NCI-H2107 treated with DMSO at 0.1 percent for 48 hours (cell line): ENCODE measurements around the gene CTTN.
A peak's percentile ranks its signal among the peaks of the same experiment; 100 is the strongest.

Source experiments
- DNase-seq: peaks from one replicate; lab custom pipeline; 2025; ENCODE audit not compliant: unreplicated experiment; lab: John Stamatoyannopoulos, UW

The CTTN gene

DNA sequence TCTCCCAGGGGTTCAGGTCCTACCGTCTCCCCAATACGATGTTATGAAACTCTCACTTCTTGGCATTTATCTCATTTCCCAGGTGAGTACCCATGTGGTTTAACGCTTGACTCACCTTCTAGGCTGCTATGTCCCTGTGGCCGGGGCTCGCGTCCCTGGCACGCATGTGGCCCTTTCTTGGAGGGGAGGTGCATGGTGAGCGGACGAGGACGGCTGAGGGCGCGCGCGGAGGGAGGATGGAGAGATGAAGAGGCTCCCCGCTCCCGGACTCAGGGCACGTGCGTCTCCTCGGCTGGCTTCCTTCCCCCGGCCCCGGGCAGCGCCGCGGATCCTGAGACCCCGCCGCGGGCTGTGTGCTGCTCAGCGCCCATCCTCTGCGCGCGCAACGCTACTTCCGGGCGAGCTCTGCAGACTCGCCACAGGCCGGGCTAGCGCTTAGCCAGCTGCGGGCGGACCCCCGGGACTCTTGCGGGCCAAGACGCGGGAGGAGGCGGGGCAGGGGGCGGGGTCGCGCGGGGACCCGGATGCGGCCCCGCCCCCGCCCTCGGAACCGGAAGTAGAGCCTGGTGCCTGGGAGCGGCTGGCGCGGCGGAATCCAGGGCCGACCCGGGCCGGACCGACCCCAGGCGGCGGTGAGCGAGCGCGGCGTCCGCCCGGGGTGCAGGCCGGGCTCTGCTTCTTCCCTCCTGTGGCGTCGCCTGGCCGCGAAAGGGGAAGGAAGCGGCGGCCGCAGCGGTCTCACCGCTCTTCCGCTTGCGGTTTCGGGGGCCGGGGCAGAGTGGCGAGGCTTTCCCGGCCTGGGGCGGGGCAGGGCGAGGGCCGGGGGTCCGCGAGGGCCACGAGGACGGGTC is at the start of gene CTTN:
TSS of gene CTTN (plus strand) at position 547 of the 851 bp plus-strand sequence. CDS start 8,769 bp downstream, outside the sequence.
- peak; percentile 23 for DNase-seq

DNA sequence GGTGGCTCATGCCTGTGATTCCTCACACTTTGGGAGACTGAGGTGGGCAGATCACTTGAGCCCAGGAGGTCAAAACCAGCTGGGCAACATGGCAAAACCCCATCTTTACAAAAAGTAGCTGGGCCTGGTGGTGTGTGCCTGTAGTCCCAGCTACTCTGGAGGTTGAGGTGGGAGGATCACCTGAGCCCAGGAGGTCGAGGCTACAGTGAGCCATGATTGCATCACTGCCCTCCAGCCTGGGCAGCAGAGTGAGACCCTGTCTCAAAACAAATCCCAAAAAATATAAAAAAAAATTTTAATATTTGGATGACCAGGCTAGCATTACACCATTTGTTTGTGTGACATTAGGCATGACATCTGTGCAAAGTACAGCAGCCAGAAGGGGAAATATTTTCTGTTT is 49.7 kb upstream of the CTTN start:
- no peak for DNase-seq

DNA sequence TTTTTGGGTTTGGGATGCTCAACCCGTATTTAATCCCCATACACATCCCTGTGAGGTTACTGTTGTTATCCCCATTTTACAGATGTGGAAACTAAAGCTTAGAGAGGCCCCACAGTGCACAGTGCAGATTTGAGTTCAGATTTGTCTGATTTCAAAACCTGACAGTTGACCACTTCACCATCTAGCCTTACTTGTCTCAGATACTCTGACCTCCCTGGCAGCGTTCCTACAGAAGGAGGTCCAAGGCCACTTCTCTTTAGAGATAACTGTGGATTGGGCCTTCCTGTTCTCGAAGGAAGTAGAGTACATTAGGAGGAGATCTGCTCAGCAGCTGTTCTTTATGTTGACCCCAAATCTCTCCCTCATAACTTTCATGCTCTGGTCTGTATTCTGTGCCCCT is 46.7 kb upstream of the CTTN start:
- DNase-seq = no peak

DNA sequence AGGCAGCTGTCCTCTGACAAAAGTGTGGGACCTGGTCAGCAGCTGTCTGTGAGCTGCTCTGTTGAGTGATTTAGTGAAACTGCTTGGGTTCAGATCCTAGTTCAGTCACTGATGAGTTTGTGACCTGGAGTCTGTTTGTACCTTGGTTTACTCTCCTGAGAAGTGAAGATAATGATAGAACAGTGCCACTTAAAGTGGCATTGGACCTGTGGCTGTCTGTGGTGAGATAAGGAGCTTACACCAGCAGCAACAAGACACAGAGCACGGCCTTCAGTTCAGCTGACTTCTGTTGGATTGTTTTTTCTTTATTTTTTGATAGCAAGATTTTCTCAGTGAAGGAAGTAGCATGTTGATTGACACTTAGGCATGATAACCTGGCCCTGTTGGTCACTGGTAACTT is 46.2 kb upstream of the CTTN start:
- DNase-seq = no peak

DNA sequence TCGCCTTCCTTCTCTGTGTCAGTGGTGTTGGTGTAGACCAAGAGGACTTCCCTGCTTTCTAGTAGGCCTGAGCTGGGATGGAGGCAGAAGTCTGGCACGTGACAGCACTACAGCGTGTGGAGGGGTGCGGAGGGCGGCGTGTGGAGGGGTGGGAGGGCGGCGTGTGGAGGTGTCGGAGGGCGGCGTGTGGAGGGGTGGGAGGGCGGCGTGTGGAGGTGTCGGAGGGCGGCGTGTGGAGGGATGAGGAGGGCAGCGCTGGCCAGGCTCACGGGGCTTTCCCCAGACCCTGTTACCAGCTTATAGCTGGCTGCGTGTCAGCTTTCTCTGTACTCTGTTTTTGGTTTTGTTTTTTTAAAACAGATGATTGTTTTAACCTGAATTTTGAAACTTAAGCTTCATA is 45.7 kb upstream of the CTTN start:
- DNase-seq = no peak

DNA sequence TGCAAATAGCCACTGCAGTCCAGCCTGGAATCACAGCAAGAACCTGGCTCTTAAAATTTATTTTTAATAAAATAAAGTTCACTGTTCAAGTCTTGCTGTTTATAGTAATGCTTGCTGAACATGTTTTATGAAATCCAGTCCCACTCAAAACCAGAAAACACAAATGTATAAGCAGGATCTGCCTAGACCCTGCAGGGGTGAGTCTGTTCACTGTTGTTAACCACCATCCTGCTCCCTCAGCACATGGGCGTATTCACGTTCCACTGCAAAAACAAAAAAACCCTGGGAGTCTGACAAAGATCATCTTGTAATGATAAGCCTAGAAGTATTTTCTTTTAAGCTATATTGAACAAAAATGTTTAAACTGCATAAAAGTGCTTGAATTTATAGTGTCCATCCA is 45.0 kb upstream of the CTTN start:
- DNase-seq = no peak

DNA sequence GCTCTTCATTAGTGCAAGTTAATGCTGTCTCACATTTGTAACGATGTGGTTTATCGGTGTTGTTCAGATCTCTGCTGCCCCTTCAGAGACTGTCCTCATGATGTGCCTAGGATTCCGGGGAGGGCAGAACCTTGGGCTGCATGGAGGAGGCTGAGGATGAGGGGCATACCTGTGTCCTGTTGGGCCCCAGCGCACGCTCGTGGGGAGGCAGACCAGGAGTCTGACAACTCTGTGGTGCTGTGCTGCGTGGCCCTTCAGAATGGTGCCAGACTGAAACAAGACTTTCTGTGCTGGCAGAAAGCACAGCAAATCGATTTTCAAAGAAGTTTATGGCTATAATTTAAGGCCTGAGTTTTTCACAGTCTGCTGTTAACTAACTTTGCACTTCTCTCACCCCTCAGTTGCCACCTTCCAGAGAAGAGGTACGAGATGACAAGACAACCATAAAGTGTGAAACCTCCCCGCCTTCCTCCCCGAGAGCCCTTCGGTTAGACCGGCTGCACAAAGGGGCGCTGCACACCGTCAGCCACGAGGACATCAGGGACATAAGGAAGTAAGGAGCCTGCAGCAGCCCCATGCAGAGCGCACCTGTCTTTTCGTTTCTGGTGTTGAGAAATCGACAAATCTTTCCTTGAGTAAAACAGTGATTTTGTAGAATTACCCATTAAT is 44.3 kb upstream of the CTTN start:
- no peak for DNase-seq

DNA sequence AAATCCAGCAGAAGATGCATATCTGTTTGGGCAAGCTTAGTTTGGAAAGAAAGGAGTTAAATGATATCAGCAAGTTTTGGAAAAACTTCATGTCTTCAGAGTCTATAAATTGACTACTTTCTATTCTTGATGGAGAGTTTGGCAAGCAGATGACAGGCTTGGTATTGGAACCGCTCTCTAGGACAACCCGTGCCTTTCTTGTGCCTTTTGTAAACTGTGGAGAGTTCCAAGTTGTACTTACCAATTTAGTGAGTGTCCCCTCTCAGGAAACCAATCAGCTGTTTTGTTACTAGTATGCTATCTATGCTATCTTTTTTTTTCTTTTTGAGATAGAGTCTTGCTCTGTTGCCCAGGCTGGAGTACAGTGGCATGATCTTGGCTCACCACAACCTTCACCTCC is 43.7 kb upstream of the CTTN start:
- no peak for DNase-seq

DNA sequence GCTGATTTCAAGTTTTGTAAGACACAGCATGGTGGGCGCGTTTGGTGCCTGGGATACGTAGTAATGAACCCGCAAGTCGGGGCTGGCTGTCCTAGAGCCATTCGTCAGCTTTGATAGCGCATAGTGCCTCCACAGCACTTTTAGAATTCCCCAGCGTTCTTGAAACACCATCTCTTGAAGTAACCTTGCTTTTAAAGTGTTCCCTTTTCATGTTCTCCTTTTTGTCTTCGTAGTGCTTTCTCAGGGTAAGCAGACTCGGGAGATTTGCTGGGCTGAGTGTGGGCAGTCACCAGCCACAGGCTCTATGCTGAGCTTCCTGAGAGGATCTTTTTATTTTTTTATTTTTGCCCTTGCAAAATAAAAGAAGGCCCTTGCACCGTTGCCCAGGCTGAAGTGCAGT is 39.6 kb upstream of the CTTN start:
- DNase-seq = no peak

DNA sequence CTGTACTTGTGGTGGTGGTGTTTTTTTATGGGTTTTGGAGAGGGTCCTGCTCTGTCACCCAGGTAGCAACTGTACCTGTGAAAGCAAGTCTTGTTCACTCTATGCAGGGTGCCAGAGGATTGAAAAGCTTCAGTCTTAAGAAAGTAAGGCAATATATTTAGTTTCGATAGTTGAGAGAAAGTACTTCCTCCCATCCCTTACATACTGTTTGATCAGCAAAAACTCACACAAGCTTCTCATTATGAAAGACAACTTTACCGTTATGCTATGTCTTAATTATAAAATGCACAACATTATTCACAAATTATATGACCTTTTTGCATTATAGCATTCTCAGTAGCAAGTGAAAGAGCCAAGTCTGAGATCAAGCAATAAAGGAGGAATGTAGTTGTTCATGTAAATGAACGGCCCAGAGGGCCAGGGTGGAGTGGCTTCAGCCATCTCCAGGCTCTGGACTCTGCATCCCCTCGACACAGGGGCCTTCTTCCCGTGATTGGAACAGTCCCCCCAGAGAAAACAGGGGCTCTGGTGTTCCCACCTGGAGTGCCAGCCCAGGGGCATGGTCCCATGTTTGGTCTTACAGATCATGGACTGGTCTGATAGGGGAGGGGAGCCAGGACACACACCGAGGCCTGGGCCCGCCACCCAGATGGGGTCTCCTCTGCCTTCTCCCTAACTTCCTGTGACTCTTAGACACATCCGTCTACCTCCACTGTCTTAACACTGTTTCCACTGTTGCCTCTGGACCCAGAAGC is 38.7 kb upstream of the CTTN start:
- DNase-seq = no peak

DNA sequence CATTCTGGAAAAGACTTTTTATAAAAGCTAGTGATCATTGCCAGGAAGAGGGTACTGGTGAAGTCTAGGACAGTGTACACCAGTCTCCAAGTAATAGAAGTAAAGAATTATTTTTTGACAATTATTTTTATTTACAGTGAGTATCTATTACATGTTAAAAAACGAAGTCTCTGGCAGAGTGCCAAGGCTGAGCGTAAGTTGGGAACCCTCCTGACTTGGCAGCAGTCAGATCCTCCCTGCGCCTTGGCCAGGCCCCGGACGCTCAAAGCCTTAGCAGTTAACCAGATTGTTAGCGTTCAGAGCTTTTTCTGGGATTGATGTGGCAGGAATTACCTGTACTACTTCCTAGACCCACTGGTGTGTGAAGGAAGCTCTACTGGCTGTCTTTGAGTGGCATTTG is 38.1 kb upstream of the CTTN start:
- DNase-seq = peak; percentile 79

DNA sequence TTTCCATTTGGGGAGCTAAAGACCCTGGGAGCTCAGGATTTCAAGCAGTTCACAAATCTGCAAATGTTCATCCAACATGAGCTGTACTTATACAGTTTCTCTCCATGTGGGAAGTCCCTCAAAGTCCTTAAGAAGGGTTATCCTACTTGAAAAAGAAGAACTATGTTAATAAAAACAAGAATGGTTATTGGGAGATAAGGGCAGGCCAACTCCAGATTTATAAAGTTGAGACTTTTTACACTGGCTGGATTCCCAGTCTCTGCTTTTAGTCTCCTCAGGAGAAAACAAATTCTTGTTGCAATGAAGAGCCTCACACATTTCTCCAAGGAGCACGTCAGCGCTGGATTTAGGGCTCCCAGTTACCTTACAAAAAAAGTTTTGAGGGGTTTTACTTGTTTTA is 34.2 kb upstream of the CTTN start:
- DNase-seq = no peak

DNA sequence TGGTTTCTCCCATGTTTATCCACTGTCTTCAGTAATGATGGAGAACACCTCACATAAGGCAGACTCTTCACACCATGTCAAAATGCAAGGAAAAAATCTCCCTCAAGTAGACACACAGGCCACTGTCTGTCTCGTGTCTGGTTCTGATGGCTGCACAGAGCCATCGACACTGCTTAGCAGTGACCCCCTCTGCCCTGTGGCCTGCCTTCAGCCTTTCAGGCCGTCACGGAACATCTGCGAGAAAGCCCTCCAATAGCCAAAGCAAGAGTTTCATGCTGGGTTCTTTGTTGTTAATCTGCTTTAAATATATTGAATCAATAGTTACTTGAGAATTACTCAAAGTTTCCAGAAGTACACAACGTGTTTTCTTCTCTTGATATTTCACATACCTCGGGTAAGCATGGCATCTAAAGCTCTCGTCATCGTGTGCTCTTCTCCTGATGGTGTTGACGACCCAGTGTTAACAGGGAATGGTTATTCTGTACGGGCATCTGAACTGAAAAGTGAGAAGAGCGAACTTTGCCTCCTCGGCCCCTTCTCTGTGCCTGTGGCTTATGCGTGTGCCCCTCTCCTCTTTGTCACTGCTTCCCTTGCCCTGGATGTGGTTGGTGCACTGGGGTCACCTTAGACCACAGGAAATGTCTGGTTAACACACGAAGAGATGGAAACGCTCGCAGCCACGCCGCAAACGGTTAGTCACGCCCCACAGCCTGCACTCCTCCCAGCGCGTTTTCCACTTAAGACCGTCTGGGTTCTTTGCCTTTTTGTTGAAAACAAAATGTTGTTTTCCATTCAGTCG is 33.4 kb upstream of the CTTN start:
- no peak for DNase-seq

DNA sequence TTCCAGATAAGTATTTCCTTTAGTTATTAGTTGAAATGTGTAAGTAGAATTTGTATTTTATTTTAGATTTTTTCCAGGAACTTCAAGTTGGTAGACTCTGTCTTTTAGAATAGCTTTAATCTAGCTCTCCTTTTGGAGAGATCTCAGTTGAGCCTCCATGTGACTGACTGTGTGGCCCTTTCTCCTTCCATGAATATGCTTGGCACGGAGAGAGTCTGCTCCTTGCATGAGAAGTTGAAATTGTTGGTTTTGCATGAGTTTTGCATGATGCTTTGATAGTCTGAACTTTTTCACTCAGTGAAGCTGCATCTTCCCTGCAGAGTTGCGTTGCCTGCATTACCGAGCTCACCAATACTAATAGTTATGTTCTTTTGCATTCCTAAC is 32.8 kb upstream of the CTTN start:
- no peak for DNase-seq

DNA sequence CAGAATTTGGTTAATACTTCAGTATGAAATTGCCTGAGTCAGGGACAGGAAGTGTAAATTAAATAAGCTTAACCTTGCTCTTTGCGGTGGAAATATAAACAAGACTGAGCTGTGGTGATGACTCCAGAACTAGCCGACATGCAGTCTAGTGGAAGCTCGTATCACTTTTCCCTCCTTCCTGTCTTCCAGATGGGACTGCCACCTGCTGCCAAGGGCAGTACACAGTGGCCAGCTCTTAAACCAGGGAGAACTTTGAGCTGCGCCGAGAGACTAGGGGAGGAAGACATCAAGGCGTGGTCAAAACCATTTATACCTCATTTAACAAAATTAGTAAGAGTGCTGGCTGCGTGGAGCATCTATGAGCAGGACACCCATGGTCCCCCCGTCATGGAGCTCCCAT is 31.3 kb upstream of the CTTN start:
- DNase-seq = no peak

DNA sequence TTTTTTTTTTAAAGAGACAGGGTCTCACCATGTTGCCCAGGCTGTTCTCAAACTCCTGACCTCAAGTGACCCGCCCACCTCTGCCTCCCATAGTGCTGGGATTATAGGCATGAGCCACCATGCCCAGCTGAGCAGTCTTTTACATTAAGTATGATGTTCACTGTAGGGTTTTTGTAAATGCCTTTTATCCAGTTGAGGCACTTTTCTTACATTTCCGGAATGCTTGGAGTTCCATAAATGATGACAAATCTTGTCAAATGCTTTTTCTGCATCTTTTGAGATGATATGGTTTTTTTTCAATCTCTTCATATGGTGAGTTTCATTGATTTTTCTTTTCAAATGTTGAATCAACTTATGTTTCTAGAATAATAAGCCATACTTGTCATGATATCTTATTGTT is 29.4 kb upstream of the CTTN start:
- no peak for DNase-seq

DNA sequence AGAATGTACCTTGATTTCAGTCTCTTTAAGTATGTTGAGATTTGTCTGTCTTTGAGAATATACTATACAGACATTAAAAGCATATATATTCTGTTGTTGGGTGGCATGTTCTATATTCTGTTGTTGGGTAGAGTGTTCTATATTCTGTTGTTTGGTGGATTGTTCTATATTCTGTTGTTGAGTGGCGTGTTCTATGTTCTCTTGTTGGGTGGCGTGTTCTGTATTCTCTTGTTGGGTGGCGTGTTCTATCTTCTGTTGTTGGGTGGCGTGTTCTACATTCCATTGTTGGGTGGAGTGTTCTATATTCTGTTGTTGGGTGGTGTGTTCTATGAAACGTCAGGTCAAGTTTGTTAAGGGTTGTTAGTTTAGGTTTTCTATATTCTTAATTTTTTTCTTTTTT is 27.1 kb upstream of the CTTN start:
- no peak for DNase-seq

DNA sequence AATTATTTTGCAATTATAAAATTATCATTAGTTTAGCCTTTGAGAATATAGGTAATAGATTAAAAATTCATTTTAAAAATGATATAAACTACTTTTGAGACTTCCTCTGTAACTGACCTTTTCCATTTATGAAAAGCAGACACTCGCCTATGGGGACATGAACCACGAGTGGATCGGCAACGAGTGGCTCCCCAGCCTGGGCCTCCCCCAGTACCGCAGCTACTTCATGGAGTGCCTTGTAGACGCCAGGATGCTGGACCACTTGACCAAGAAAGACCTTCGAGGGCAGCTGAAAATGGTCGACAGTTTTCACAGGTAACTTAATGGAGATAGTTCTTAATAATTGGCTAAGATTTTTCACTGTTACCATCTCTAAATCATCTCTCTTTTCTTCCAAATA is 26.3 kb upstream of the CTTN start:
- DNase-seq = no peak

DNA sequence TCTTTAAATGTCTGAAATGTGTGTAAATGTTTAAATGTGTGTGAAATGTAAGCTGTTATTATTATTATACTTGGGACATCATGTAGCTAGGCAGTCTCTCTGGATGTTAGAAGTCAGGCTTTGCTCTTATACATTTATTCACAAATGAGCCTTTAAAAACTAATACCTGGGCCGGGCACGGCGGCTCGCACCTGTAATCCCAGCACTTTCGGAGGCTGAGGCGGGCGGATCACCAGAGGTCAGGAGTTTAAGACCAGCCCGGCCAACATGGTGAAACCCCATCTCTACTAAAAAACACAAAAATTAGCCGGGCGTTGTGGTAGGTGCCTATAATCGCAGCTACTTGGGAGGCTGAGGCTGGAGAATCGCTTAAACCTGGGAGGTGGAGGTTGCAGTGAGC is 21.7 kb upstream of the CTTN start:
- no peak for DNase-seq

DNA sequence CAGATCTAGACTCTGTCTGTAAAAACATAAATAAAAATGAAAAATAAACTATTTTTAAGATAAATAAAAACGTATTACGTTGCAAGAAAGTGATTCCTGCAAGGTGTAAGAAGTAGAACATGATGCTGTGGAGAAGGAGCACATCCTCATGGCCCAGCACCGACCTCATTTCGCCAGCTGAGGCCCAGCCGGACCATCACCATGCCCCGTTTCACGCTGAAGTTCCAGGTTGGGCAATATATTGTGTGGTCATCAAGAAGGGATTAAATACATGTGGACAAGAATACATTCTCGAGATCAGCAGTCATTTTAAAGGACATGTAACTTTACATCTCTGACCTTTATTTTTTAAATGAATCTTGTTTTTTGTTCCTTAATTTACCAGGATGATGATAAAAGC is 20.7 kb upstream of the CTTN start:
- no peak for DNase-seq

DNA sequence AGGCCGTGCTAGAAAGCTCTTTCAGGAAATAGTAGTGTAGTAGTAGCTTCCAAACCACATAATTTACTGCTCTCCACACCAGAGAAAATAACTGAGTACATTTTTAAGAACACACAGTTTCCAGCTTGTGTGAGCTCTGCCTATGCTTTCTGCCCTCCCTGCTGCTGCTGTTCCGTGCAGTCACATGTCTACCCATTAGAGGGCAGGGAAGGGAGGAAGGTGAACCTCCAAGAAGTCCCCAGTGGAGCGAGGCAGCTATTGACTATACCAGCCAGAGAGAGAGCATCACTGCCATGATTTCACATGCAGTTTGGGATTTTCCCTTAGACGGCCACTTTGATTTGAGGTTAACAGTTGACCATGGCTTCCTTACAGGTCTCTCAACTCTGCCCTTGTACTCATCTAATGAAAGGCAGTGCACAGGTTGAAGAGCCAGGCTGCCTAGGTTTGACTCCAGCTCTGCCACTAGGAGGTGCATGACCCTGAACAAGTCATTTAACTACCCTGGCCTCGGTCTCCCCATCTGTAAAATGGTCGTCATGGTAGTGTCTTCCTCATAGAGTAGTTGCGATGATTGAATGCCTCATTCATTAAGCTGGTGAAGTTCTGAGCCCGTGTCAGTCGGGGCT is 19.7 kb upstream of the CTTN start:
- no peak for DNase-seq
